ENCODE data around the gene FOXO3.

Gene FOXO3

DNA sequence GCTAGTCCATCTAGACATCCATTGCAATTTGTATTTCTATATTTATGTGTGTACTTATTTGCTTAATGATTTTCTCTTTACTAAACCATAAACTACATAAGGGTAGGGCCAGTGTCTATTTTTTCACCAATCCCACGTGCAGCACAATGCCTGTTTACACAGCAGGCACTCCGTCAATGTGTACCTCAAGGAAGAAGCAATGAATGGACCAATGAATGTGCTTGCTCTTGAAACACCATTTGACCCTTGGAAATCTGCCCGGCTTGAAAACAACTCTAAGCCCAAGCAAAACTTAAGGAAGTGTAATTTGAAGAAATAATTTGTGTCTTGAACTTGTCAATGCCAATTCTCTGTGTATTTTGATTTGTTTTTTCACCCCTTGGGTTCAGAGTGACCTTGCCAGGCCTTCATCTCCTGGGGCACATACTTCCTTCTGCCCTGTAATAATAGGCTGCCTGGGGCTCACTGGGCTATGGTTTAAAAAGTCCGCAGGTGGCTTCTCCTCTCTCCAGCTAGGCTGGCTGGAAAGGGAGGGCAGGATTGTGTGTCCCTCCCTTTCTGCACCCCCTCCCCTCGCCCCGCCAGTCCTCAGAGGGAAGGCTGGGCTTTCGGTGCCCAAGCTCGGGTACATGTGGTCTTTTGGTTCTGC is 146.7 kb downstream of the FOXO3 start:
- Histone ChIP-seq H3K4me1 (ENCODE audit: control insufficient read depth, insufficient read depth, low read length) (no peaks in the 10 kb centered on the region), H3K27me3 (ENCODE audit: control insufficient read depth, insufficient read depth, low read length) (no peaks in the 10 kb centered on the region), H3K9ac (ENCODE audit: low read depth, low read length) (no peak overlapping the region), H3K36me3 (ENCODE audit: control insufficient read depth, insufficient read depth, low read length) (no peaks in the 10 kb centered on the region), H3K4me3 (ENCODE audit: low read depth, low read length) (no peak overlapping the region), H3K9me3 (ENCODE audit: control insufficient read depth, insufficient read depth, low read length) (peaks cover 4% of the 10 kb centered on the region)

DNA sequence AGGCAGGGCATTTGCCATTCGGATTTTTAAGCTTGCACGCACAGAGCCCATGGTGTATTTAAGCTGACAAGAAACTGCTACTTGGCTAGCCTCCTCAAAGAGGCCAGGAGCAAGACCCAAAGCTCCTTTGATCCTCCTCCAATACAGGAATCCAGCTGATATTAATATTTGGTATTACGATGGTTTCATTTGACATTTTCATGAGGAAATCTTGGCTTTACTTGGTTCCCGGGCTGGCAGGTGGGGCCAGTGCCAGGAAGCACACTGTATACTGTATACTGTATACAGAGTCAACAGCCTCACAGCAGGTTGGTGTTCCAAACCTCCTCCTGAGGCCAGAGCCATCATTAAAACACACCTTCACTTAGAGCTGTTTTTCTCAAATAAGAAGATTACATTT is 149.3 kb downstream of the FOXO3 start:
- H3K4me1 ChIP-seq (ENCODE audit: control insufficient read depth, insufficient read depth, low read length): no peaks in the 10 kb centered on the region
- H3K9ac ChIP-seq (ENCODE audit: low read depth, low read length): no peak overlapping the region
- H3K36me3 ChIP-seq (ENCODE audit: control insufficient read depth, insufficient read depth, low read length): no peaks in the 10 kb centered on the region

DNA sequence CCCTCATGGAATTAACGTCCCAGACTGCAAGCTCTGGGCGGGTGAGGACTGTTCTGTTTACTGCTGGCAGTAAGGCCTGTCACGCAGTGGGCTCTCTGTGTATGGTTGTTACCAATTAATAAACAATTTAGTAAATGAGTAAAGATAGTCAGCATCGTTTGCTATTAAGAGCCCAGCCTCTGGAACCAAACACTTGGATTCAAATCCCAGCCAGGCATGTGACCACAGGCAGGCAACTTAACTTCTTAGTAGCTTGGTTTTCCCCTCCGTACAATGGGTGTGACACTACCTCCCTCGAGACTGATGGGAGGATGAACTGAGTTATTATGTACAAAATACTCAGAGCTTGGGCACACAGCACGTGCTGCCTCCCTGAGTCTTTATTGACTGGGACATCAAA is 149.8 kb downstream of the FOXO3 start:
- Histone ChIP-seq H3K4me1 (ENCODE audit: control insufficient read depth, insufficient read depth, low read length) (no peaks in the 10 kb centered on the region), H3K9me3 (ENCODE audit: control insufficient read depth, insufficient read depth, low read length) (no peaks in the 10 kb centered on the region), H3K27me3 (ENCODE audit: control insufficient read depth, insufficient read depth, low read length) (no peaks in the 10 kb centered on the region), H3K36me3 (ENCODE audit: control insufficient read depth, insufficient read depth, low read length) (no peaks in the 10 kb centered on the region), H3K9ac (ENCODE audit: low read depth, low read length) (no peak overlapping the region), H3K4me3 (ENCODE audit: low read depth, low read length) (no peak overlapping the region)

More for the DNA sequence above, 149.3 kb downstream of the FOXO3 start:
- no peak overlapping the region for H3K4me3 ChIP-seq (ENCODE audit: low read depth, low read length)
- H3K27me3 ChIP-seq (ENCODE audit: control insufficient read depth, insufficient read depth, low read length): no peaks in the 10 kb centered on the region
- H3K9me3 ChIP-seq (ENCODE audit: control insufficient read depth, insufficient read depth, low read length): no peaks in the 10 kb centered on the region

DNA sequence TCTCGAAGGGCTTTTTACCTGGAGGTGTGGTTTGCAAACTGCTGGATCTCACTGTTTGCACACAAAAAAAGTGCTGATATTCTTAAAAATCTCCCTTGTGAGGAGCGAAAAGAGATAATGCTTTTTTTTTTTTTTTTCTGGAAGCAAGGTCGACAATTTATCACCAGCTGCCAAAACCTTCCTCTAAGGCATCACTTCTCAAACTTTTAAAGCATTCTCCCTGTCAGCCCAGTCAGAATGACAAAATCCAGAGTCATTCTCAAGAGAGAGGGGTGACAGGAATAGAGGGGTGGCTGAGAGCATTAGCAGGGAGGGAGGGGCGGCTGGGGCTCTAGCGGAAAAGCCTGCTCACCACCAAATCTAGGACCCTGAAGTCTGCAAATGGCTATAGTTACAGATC is 150.4 kb downstream of the FOXO3 start:
- H3K27me3 ChIP-seq (ENCODE audit: control insufficient read depth, insufficient read depth, low read length): no peaks in the 10 kb centered on the region
- no peaks in the 10 kb centered on the region for H3K36me3 ChIP-seq (ENCODE audit: control insufficient read depth, insufficient read depth, low read length)
- H3K4me1 ChIP-seq (ENCODE audit: control insufficient read depth, insufficient read depth, low read length): no peaks in the 10 kb centered on the region
- H3K9ac ChIP-seq (ENCODE audit: low read depth, low read length): no peak overlapping the region
- no peak overlapping the region for H3K4me3 ChIP-seq (ENCODE audit: low read depth, low read length)
- H3K9me3 ChIP-seq (ENCODE audit: control insufficient read depth, insufficient read depth, low read length): no peaks in the 10 kb centered on the region

DNA sequence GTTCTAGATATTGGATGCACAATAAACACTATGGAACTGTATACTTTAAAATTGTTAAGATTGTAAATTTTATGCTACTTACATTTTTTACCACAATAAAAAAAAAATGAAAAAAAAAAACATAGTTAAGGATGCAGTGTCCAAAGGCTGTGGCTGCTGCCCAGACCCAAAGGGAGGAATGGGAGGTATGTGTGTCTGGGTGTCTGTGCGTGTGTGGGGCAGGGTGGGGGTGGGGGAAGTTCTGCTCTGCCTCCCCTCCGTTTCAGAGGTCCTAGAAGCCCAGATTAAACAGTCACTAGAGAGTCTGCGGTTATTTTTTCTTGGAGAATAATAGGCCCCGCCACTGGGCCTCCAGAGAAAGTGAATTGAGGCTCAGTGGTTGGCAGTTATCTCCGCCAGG is 151.1 kb downstream of the FOXO3 start:
- Histone ChIP-seq H3K27me3 (ENCODE audit: control insufficient read depth, insufficient read depth, low read length) (no peaks in the 10 kb centered on the region), H3K9me3 (ENCODE audit: control insufficient read depth, insufficient read depth, low read length) (no peaks in the 10 kb centered on the region), H3K4me1 (ENCODE audit: control insufficient read depth, insufficient read depth, low read length) (no peaks in the 10 kb centered on the region), H3K9ac (ENCODE audit: low read depth, low read length) (no peak overlapping the region), H3K4me3 (ENCODE audit: low read depth, low read length) (no peak overlapping the region), H3K36me3 (ENCODE audit: control insufficient read depth, insufficient read depth, low read length) (no peaks in the 10 kb centered on the region)

DNA sequence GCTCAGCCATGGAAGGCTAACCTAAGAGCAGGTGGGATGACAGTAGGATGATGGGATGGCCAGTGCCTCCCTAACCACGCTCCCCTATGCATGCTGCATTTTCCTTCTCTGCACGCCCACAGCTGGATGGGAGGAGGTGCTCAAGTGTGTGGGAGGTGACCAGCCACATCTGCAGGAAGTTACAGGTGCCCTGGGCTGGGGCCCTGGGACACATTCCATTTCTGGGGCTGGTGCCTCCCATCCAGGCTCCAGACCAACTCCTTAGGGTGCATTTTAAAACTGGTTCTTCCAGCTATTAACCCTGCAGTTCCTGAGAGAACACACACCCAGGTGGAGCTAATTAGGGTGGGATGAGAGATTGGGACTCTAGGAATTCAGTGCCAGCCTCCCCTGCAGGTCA is 152.2 kb downstream of the FOXO3 start:
- no peaks in the 10 kb centered on the region for H3K27me3 ChIP-seq (ENCODE audit: control insufficient read depth, insufficient read depth, low read length)

DNA sequence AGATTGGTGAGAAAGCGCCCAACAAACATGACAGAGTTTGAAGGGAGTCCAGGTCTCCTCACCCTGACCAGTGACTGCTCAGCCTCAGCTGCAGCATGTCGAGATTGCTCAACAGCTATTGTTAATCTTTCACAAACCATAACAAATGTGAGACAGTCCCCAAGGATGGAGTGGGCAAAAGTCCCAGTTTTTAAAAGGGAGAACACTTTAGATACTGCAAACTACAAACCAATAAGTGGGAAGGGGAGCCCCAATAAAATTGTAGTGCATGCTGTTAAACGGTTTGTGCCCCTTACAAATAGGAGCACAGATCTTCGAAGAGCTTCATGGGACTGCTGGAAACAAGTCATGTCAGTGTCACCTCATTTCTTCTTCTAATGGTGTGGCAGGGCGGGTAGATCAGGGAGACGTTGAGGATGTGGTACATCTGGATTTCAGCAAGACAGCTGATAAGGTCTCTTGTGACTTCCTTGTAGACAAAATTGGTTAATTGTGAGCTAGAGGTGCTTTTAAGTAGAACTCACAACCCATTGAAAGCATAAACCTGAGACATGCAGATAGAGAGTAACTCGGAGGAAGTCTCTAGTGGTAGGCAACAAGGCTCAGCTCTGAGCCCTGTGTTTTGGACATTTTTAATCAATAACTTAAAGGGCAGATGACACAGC is 153.5 kb downstream of the FOXO3 start:
- no peaks in the 10 kb centered on the region for H3K4me1 ChIP-seq (ENCODE audit: control insufficient read depth, insufficient read depth, low read length)
- H3K27me3 ChIP-seq (ENCODE audit: control insufficient read depth, insufficient read depth, low read length): no peaks in the 10 kb centered on the region
- no peak overlapping the region for H3K9ac ChIP-seq (ENCODE audit: low read depth, low read length)
- H3K9me3 ChIP-seq (ENCODE audit: control insufficient read depth, insufficient read depth, low read length): no peaks in the 10 kb centered on the region
- H3K36me3 ChIP-seq (ENCODE audit: control insufficient read depth, insufficient read depth, low read length): no peaks in the 10 kb centered on the region
- no peak overlapping the region for H3K4me3 ChIP-seq (ENCODE audit: low read depth, low read length)

More for the DNA sequence above, 152.2 kb downstream of the FOXO3 start:
- Histone ChIP-seq H3K9ac (ENCODE audit: low read depth, low read length) (no peak overlapping the region), H3K36me3 (ENCODE audit: control insufficient read depth, insufficient read depth, low read length) (no peaks in the 10 kb centered on the region), H3K4me1 (ENCODE audit: control insufficient read depth, insufficient read depth, low read length) (no peaks in the 10 kb centered on the region), H3K9me3 (ENCODE audit: control insufficient read depth, insufficient read depth, low read length) (no peaks in the 10 kb centered on the region), H3K4me3 (ENCODE audit: low read depth, low read length) (no peak overlapping the region)

DNA sequence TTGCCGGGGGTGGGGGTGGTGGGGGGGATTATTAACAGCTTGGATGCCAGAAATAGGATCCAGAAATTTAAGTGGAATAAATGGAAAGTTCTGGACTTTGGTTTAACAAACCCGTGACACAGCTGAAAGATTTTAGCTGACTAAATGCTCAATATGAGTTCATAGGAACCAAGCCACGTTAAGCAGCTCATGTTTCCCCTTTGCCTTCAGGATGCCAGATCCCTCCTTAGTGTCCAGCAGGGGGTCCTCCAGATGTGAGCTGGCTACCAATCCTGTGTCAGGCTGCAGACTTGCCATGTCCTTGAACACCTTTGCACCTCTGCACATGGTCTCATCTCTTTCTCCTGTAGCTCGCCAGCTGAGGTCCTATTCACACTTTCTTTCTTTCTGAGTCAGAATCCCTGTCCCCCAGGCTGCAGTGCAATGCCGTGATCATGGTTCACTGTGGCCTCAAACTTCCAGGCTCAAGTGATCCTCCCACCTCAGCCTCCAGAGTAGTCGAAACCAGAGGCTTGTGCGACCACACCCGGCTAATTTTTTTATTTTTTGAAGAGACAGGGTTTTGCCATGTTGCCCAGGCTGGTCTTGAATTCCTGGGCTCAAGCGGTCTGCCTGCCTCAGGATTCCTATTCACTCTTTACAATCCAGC is 154.2 kb downstream of the FOXO3 start:
- Histone ChIP-seq H3K36me3 (ENCODE audit: control insufficient read depth, insufficient read depth, low read length) (no peaks in the 10 kb centered on the region), H3K4me3 (ENCODE audit: low read depth, low read length) (no peak overlapping the region), H3K27me3 (ENCODE audit: control insufficient read depth, insufficient read depth, low read length) (no peaks in the 10 kb centered on the region), H3K9ac (ENCODE audit: low read depth, low read length) (no peak overlapping the region), H3K4me1 (ENCODE audit: control insufficient read depth, insufficient read depth, low read length) (no peaks in the 10 kb centered on the region), H3K9me3 (ENCODE audit: control insufficient read depth, insufficient read depth, low read length) (no peaks in the 10 kb centered on the region)

DNA sequence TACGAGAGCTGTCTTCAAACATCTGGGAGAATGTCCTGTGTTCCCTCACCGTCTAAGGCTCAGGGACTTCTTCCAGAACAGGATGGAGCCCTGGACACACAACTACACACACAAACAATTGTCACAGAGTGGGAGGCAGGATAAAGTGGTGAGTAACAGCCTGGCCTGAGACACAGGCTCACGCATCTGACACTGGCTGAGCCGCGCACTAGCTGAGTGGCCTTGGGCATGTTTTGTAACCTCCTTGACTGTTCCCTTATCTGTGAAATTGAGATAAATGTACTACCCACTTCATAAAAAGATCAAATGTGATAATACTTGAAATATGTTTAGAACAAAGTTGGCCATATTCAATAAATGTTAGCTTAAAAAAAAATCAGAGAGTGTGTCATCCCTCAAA is 155.1 kb downstream of the FOXO3 start:
- no peak overlapping the region for H3K4me3 ChIP-seq (ENCODE audit: low read depth, low read length)
- no peaks in the 10 kb centered on the region for H3K4me1 ChIP-seq (ENCODE audit: control insufficient read depth, insufficient read depth, low read length)
- H3K36me3 ChIP-seq (ENCODE audit: control insufficient read depth, insufficient read depth, low read length): no peaks in the 10 kb centered on the region
- H3K9ac ChIP-seq (ENCODE audit: low read depth, low read length): no peak overlapping the region
- H3K27me3 ChIP-seq (ENCODE audit: control insufficient read depth, insufficient read depth, low read length): no peaks in the 10 kb centered on the region
- no peaks in the 10 kb centered on the region for H3K9me3 ChIP-seq (ENCODE audit: control insufficient read depth, insufficient read depth, low read length)

DNA sequence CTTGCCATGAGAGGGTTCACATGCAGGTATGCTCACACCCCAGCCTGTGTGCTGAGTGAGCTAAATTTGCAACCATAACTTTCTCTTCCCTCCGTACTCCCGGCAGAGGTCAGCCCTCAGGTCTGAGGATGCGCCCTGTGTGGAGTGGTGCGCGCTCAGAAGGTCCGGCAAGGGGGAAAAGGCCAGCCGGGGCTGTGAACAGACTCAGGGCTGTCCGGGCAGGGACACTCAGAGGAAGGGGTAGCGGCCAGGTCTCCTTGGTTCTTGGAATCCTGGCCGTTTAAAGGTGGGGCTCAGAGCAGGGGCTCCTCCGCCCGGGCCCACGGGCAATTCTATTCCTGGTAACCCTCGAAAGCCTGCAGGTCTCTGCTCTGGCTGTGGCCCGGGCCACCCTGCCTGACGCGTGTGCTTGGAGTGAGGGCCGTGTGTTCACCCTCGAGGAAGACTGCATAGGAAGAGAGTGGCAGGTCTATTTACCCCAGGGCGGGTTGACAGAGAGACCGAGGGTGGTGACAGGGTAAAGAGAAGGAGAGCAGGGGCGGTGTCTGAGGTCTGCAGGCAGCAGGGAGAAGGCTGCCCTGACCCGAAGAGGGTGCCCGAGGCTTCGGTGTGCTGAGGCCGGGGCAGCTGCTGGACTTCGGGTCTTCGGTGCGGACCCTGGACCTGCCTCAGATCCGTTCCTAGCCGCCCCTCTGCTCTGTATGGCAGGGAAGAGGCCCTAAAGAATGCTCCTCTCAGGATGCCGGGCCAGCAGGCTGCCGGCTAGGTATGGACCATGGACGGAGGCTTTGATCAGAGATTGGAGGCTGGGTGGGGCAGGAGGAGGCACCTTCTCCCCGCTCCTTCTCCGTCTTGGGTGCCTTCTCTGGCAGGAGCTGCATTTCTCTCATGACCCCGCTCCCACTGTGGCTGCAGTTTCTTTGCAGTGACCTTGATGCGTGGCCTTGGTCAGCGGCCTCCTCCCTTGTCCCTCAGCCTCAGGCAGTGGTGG is 156.4 kb downstream of the FOXO3 start:
- Histone ChIP-seq H3K9ac (ENCODE audit: low read depth, low read length) (no peak overlapping the region), H3K9me3 (ENCODE audit: control insufficient read depth, insufficient read depth, low read length) (no peaks in the 10 kb centered on the region), H3K4me3 (ENCODE audit: low read depth, low read length) (no peak overlapping the region), H3K36me3 (ENCODE audit: control insufficient read depth, insufficient read depth, low read length) (no peaks in the 10 kb centered on the region), H3K4me1 (ENCODE audit: control insufficient read depth, insufficient read depth, low read length) (peaks cover 3% of the 10 kb centered on the region), H3K27me3 (ENCODE audit: control insufficient read depth, insufficient read depth, low read length) (no peaks in the 10 kb centered on the region)

DNA sequence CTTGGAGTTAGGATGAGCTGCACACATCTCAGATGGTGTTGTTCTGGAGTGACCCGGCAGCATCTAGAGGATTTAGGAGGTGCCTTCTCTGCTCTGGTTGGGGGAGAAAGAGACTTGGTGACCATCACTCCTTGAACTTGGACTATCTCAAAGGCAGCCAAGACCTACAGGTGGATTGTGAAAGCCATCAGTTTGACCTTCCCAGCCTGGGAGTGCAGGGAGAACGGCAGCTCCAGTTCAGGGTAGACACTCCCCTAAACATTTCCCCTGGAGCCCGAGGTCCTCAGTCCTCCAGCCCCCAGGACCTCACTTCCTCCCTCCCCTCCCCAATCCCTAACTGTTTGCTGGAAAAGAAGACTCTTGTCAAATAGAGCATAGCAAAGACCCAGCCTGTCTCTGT is 158.8 kb downstream of the FOXO3 start:
- H3K9ac ChIP-seq (ENCODE audit: low read depth, low read length): no peak overlapping the region
- H3K9me3 ChIP-seq (ENCODE audit: control insufficient read depth, insufficient read depth, low read length): peaks cover 3% of the 10 kb centered on the region
- no peak overlapping the region for H3K4me3 ChIP-seq (ENCODE audit: low read depth, low read length)
- H3K36me3 ChIP-seq (ENCODE audit: control insufficient read depth, insufficient read depth, low read length): no peaks in the 10 kb centered on the region
- peaks cover 3% of the 10 kb centered on the region for H3K4me1 ChIP-seq (ENCODE audit: control insufficient read depth, insufficient read depth, low read length)
- no peaks in the 10 kb centered on the region for H3K27me3 ChIP-seq (ENCODE audit: control insufficient read depth, insufficient read depth, low read length)
